ENCODE data around the gene SURF2. TPM values are rescaled to one million over a fixed set of nuclear protein-coding genes. Genes with fewer than 3 reads are reported as not detected.
A peak's percentile ranks its signal among the peaks of the same experiment; 100 is the strongest.

Gene SURF2
- total RNA-seq, 1 experiment from 2014 or later: 27.8 TPM

DNA sequence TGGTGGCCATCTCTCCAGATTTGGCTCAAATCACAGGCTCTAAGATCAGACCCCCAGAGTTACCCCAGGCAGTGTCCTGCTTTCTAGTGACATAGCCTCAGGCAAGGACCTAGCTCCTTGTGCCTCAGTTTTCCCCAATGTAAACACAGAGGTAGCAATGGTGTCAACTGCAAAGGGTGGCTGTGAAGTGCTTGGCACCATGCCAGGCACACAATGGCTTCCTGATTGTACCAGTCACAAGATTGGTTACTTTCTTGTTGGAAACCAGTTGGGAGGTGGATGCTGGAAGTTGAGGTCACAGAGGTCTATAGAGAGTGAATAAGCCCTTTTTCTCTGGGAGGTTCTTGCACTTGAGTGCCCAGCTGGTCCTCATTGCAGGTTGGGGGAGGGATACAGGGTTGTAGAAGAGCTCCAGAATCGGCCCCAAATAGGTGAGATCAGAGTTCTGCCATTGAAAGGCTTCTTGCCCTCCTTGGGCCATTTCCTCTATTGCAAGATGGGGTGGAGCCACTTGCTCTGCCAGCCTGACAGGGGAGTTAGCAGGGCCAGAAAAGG lies 22.1 kb downstream of the SURF2 start:
- TF ChIP-seq CBX3 (IDR thresholded peaks at IDR 0.05; ENCODE audit: low read depth): no peak
- no peak for TF ChIP-seq RAD21 (IDR thresholded peaks at IDR 0.05; ENCODE audit: low read depth)
- no peak for TF ChIP-seq YY1 (IDR thresholded peaks at IDR 0.05; ENCODE audit: extremely low read depth, insufficient replicate concordance, low read depth, low read length)
- TF ChIP-seq, protein P1, sequence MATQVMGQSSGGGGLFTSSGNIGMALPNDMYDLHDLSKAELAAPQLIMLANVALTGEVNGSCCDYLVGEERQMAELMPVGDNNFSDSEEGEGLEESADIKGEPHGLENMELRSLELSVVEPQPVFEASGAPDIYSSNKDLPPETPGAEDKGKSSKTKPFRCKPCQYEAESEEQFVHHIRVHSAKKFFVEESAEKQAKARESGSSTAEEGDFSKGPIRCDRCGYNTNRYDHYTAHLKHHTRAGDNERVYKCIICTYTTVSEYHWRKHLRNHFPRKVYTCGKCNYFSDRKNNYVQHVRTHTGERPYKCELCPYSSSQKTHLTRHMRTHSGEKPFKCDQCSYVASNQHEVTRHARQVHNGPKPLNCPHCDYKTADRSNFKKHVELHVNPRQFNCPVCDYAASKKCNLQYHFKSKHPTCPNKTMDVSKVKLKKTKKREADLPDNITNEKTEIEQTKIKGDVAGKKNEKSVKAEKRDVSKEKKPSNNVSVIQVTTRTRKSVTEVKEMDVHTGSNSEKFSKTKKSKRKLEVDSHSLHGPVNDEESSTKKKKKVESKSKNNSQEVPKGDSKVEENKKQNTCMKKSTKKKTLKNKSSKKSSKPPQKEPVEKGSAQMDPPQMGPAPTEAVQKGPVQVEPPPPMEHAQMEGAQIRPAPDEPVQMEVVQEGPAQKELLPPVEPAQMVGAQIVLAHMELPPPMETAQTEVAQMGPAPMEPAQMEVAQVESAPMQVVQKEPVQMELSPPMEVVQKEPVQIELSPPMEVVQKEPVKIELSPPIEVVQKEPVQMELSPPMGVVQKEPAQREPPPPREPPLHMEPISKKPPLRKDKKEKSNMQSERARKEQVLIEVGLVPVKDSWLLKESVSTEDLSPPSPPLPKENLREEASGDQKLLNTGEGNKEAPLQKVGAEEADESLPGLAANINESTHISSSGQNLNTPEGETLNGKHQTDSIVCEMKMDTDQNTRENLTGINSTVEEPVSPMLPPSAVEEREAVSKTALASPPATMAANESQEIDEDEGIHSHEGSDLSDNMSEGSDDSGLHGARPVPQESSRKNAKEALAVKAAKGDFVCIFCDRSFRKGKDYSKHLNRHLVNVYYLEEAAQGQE (IDR thresholded peaks at IDR 0.05; ENCODE audit: low read depth): no peak
- no peak for TF ChIP-seq SIN3A (IDR thresholded peaks at IDR 0.05; ENCODE audit: low read depth)
- TF ChIP-seq, protein P2, sequence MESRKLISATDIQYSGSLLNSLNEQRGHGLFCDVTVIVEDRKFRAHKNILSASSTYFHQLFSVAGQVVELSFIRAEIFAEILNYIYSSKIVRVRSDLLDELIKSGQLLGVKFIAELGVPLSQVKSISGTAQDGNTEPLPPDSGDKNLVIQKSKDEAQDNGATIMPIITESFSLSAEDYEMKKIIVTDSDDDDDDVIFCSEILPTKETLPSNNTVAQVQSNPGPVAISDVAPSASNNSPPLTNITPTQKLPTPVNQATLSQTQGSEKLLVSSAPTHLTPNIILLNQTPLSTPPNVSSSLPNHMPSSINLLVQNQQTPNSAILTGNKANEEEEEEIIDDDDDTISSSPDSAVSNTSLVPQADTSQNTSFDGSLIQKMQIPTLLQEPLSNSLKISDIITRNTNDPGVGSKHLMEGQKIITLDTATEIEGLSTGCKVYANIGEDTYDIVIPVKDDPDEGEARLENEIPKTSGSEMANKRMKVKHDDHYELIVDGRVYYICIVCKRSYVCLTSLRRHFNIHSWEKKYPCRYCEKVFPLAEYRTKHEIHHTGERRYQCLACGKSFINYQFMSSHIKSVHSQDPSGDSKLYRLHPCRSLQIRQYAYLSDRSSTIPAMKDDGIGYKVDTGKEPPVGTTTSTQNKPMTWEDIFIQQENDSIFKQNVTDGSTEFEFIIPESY (IDR thresholded peaks at IDR 0.05; ENCODE audit: extremely low read depth, insufficient replicate concordance, low read length): no peak
- no peak for TF ChIP-seq ZNF274 (IDR thresholded peaks at IDR 0.05; ENCODE audit: low read depth, low read length)
- TF ChIP-seq, protein P3, sequence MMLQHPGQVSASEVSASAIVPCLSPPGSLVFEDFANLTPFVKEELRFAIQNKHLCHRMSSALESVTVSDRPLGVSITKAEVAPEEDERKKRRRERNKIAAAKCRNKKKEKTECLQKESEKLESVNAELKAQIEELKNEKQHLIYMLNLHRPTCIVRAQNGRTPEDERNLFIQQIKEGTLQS (IDR thresholded peaks at IDR 0.05): no peak
- no peak for TF ChIP-seq ZFX (IDR thresholded peaks at IDR 0.05)
- TF ChIP-seq SRF (IDR thresholded peaks at IDR 0.05; ENCODE audit: low read depth): no peak
- TF ChIP-seq EZH2 (IDR thresholded peaks at IDR 0.05): no peak
- TF ChIP-seq TCF7L2 (IDR thresholded peaks at IDR 0.05; ENCODE audit: borderline replicate concordance, extremely low read depth, insufficient read depth, insufficient read length): no peak
- no peak for TF ChIP-seq EZH2phosphoT487 (IDR thresholded peaks at IDR 0.05; ENCODE audit: borderline replicate concordance)
- TF ChIP-seq, protein P4, sequence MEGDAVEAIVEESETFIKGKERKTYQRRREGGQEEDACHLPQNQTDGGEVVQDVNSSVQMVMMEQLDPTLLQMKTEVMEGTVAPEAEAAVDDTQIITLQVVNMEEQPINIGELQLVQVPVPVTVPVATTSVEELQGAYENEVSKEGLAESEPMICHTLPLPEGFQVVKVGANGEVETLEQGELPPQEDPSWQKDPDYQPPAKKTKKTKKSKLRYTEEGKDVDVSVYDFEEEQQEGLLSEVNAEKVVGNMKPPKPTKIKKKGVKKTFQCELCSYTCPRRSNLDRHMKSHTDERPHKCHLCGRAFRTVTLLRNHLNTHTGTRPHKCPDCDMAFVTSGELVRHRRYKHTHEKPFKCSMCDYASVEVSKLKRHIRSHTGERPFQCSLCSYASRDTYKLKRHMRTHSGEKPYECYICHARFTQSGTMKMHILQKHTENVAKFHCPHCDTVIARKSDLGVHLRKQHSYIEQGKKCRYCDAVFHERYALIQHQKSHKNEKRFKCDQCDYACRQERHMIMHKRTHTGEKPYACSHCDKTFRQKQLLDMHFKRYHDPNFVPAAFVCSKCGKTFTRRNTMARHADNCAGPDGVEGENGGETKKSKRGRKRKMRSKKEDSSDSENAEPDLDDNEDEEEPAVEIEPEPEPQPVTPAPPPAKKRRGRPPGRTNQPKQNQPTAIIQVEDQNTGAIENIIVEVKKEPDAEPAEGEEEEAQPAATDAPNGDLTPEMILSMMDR (IDR thresholded peaks at IDR 0.05 in 2 of 3, conservative IDR thresholded peaks at IDR 0.05 in 1 of 3; ENCODE audit: borderline replicate concordance in 1 of 3, insufficient read depth in 1 of 3, low read depth in 2 of 3, low read length in 2 of 3): no peak
- no peak for TF ChIP-seq FOSL1 (IDR thresholded peaks at IDR 0.05; ENCODE audit: low read depth)
- TF ChIP-seq CEBPB (IDR thresholded peaks at IDR 0.05; ENCODE audit: low read depth): no peak
- TF ChIP-seq, protein P5, sequence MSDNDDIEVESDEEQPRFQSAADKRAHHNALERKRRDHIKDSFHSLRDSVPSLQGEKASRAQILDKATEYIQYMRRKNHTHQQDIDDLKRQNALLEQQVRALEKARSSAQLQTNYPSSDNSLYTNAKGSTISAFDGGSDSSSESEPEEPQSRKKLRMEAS (IDR thresholded peaks at IDR 0.05): no peak
- ATAC-seq (no peak), DNase-seq (ENCODE audit: low read depth, low spot score) (no peak)
- Histone ChIP-seq H3K27me3 (ENCODE audit: insufficient read depth, low read length) (no peaks in the 10 kb centered on the region), H3K4me1 (ENCODE audit: control insufficient read depth in 1 of 2, insufficient read depth in 2 of 2, low read length in 2 of 2) (peaks cover 21 to 29% of the 10 kb centered on the region in 2 experiments), H3K36me3 (ENCODE audit: control insufficient read depth in 1 of 2, insufficient read depth in 2 of 2, low read length in 2 of 2) (no peaks in the 10 kb centered on the region; a peak in 1 of 4 replicates), H3K27ac (ENCODE audit: low read depth, low read length) (no peak overlapping the region), H3K9me2 (ENCODE audit: insufficient read depth) (no peaks in the 10 kb centered on the region), H3K79me2 (ENCODE audit: insufficient read depth, low read length) (peaks cover 24% of the 10 kb centered on the region), H3K4me2 (ENCODE audit: low read length) (peak overlapping the region; percentile 55), H2AFZ (ENCODE audit: low read depth, low read length, poor library complexity, severe bottlenecking) (no peak overlapping the region), H4K20me1 (ENCODE audit: insufficient read depth) (0 out of 2 replicates have a peak, but pooled peaks cover 6% of the 10 kb centered on the region), H3K4me3 (replicated peaks in 1 of 2; ENCODE audit: low read depth in 1 of 2, low read length in 2 of 2) (no peak overlapping the region), H3K9ac (ENCODE audit: low read length) (no peak overlapping the region), H3K9me3 (ENCODE audit: control insufficient read depth in 1 of 2, insufficient read depth in 1 of 2, low read depth in 1 of 2, low read length in 2 of 2) (peaks cover 0 to 10% of the 10 kb centered on the region in 2 experiments; a peak in 1 of 4 replicates)
- no TSS peak for BruUV-seq (replicated peaks)
- ChIA-PET CTCF (interaction anchor here (1.0 kb wide), 1 partner anchor 192 kb away, joined by 3 read pairs; no protein-coding TSS in a partner anchor), POLR2A (interaction anchor here (2.7 kb wide), 1 partner anchor 30 kb away, joined by 15 read pairs; the partner anchor contains the start of genes MED22 and RPL7A), RAD21 (ENCODE audit: low non-redundant PET in 1 of 2, low total read pairs in 2 of 2, uncharacterized antibody in 2 of 2, unreplicated experiment in 2 of 2) (no interaction called here)
- intact Hi-C loops (cut with micrococcal nuclease): no loop called here
